Mesenchymal stem cell (in vitro differentiated cells and primary cell): ENCODE measurements around the gene LEMD2. TPM values are rescaled to one million over a fixed set of nuclear protein-coding genes. Genes with fewer than 3 reads are reported as not detected.

ENCODE experiments used
- DNase-seq: peaks from one replicate; pipeline ENCODE4 v3.0.0-alpha.2; 2013
- H2AFZ ChIP-seq: one replicate; pipeline ENCODE4 v1.6.1; 2013; ENCODE audit warnings: low read depth, mild to moderate bottlenecking, control low read depth, inconsistent platforms, low read length, moderate library complexity
- H2AK5ac ChIP-seq: 2 replicates; pipeline ENCODE4 v1.6.1; 2013; ENCODE audit warnings: low read length, moderate library complexity, mild to moderate bottlenecking, inconsistent platforms; ENCODE audit not compliant: severe bottlenecking
- H2BK120ac ChIP-seq: one replicate; pipeline ENCODE4 v1.6.1; 2013; ENCODE audit warnings: low read depth, mild to moderate bottlenecking, inconsistent platforms, low read length, moderate library complexity
- H2BK12ac ChIP-seq, 2 experiments: one replicate each; pipeline ENCODE4 v1.6.1; 2013; ENCODE audit warnings: inconsistent platforms in 2 of 2, low read length in 2 of 2, mild to moderate bottlenecking in 2 of 2, moderate library complexity in 2 of 2, control low read depth in 1 of 2
- H2BK15ac ChIP-seq: one replicate; pipeline ENCODE4 v1.6.1; 2013; ENCODE audit warnings: mild to moderate bottlenecking, low read depth, inconsistent platforms; ENCODE audit not compliant: poor library complexity, severe bottlenecking
- H2BK5ac ChIP-seq: 2 replicates; pipeline ENCODE4 v1.6.1; 2013; ENCODE audit warnings: low read depth, mild to moderate bottlenecking, low read length, control low read depth, inconsistent platforms; ENCODE audit not compliant: poor library complexity, severe bottlenecking
- H3K14ac ChIP-seq, 2 experiments: one replicate each; pipeline ENCODE4 v1.6.1; 2013; ENCODE audit warnings: inconsistent platforms in 2 of 2, low read length in 2 of 2, control low read depth in 1 of 2, mild to moderate bottlenecking in 1 of 2, moderate library complexity in 1 of 2
- H3K18ac ChIP-seq, 2 experiments: one replicate each; pipeline ENCODE4 v1.6.1; 2013; ENCODE audit warnings: inconsistent platforms in 2 of 2, low read length in 2 of 2, control low read depth in 1 of 2, low read depth in 1 of 2, mild to moderate bottlenecking in 1 of 2
- H3K23ac ChIP-seq, 2 experiments: one replicate each; pipeline ENCODE4 v1.6.1; 2013; ENCODE audit warnings: inconsistent platforms in 2 of 2, low read length in 2 of 2, mild to moderate bottlenecking in 2 of 2, moderate library complexity in 2 of 2, control low read depth in 1 of 2
- H3K27ac ChIP-seq: 2 replicates; pipeline ENCODE4 v1.5.1; 2013; ENCODE audit warnings: mild to moderate bottlenecking, moderate library complexity, low read length, control low read depth, inconsistent platforms; ENCODE audit not compliant: poor library complexity, severe bottlenecking
- H3K27me3 ChIP-seq, 2 experiments: 2 replicates each; pipeline versions ENCODE4 v1.6.1 to v1.7.0; 2013; ENCODE audit warnings: low read length in 2 of 2, mild to moderate bottlenecking in 2 of 2, moderate library complexity in 2 of 2, control low read depth in 1 of 2, inconsistent platforms in 1 of 2; ENCODE audit not compliant: control insufficient read depth in 1 of 2, insufficient read depth in 1 of 2
- H3K36me3 ChIP-seq, 2 experiments: 2 replicates each; pipeline versions ENCODE4 v1.6.1 to v1.7.0; 2013; ENCODE audit warnings: low read length in 2 of 2, control low read depth in 1 of 2, inconsistent platforms in 1 of 2, low read depth in 1 of 2, mild to moderate bottlenecking in 1 of 2; ENCODE audit not compliant: insufficient read depth in 2 of 2, control insufficient read depth in 1 of 2
- H3K4ac ChIP-seq, 2 experiments: one replicate each; pipeline ENCODE4 v1.6.1; 2013; ENCODE audit warnings: inconsistent platforms in 2 of 2, low read length in 2 of 2, mild to moderate bottlenecking in 2 of 2, moderate library complexity in 2 of 2, control low read depth in 1 of 2, low read depth in 1 of 2
- H3K4me1 ChIP-seq: 2 replicates; pipeline ENCODE4 v1.6.1; 2013; ENCODE audit warnings: low read depth, low read length, control low read depth; ENCODE audit not compliant: control insufficient read depth, insufficient read depth
- H3K4me2 ChIP-seq: 2 replicates; pipeline ENCODE4 v1.6.1; 2013; ENCODE audit warnings: low read length, mild to moderate bottlenecking, inconsistent platforms; ENCODE audit not compliant: poor library complexity, severe bottlenecking
- H3K4me3 ChIP-seq, 2 experiments: 2 replicates each; pipeline versions ENCODE4 v1.5.1 to v1.7.0; 2013; ENCODE audit warnings: low read length in 2 of 2, mild to moderate bottlenecking in 2 of 2, control low read depth in 1 of 2, low read depth in 1 of 2; ENCODE audit not compliant: insufficient read depth in 1 of 2
- H3K79me1 ChIP-seq: replicated peaks from 2 replicates; pipeline ENCODE4 v1.6.1; 2013; ENCODE audit warnings: mild to moderate bottlenecking, control low read depth, low read length, inconsistent platforms; ENCODE audit not compliant: poor library complexity, severe bottlenecking
- H3K9ac ChIP-seq: 2 replicates; pipeline ENCODE4 v1.7.0; 2013; ENCODE audit warnings: mild to moderate bottlenecking, low read length, moderate library complexity
- H3K9me3 ChIP-seq: 2 replicates; pipeline ENCODE4 v1.7.0; 2013; ENCODE audit warnings: mild to moderate bottlenecking, low read length; ENCODE audit not compliant: control insufficient read depth
- H4K8ac ChIP-seq: one replicate; pipeline ENCODE4 v1.6.1; 2013; ENCODE audit warnings: inconsistent platforms, mild to moderate bottlenecking, low read length, moderate library complexity
- H4K91ac ChIP-seq: one replicate; pipeline ENCODE4 v1.6.1; 2013; ENCODE audit warnings: mild to moderate bottlenecking, low read length, inconsistent platforms
- WGBS: methylation state at CpG from one replicate; pipeline ENCODE4 v1.1.7; 2013; ENCODE audit warnings: mixed read lengths; 5-methylcytosine and 5-hydroxymethylcytosine counted together
- polyA plus RNA-seq, 2 experiments: library from polyadenylated mRNA; stranded (reverse); fragments of 200-250 nt; gene quantifications; one replicate each; pipeline ENCODE4 v1.2.3, GENCODE V29; 2013

Gene LEMD2
- 37.2 TPM for polyA plus RNA-seq (2013, experiment 1 of 2)
- 35.9 TPM for polyA plus RNA-seq (2013, experiment 2 of 2)

DNA sequence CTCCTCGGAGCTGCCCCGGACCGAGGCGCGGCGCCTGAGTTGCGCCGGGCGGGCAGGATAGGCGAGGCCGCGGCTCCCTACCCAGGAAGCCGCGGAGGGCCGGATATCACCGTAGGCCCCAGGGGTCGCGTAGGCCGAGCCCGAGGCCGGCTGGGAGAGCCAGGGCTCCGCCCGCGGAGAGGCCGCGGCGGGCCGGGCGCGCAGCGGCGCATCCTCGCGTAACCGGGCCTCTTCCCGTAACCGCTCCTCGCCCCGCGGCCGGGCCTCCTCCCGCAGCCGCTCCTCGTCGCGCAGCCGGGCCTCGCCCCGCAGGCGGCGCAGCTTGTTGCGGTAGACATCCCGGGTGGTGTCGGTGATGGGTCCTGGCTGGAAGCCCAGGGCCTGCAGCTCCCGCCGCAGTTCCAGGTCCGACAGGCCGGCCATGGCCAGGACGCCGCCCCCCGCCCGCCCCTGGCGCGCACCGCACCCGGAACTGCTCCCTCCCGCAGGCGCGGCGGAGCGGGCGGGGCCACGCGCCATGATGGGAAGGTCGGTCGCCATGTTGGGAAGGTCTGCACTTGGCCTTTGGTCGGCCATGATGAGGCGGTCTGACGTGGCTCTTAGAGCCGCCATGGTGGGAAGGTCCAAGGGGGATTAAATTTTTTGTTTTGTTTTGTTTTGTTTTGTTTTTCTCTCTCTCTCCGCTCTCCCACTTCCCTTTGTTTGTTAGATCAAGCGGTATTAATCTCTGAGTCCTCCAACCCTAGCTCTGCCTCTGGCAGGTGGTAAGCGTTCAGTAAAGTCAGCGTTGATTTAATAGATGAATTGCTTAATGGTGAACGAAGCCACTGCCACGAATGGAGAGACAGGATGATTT lies at the start of gene LEMD2:
Gene LEMD2, minus strand, starts transcription at position 437 of the 856 bp plus-strand sequence. Its CDS starts 14 bp downstream, at position 423.
- 6% methylated on average over 56 of the region's 86 CpGs for WGBS
- H3K9ac ChIP-seq, result peak within 1 kb of the TSS; percentile 94
- H3K79me1 ChIP-seq, result peaks cover 23% of the 10 kb centered on the region
- peak within 1 kb of the TSS; percentile 94 for H4K91ac ChIP-seq
- H2BK12ac ChIP-seq, result peak within 1 kb of the TSS in 1 of 2 experiments; percentile 81
- H3K4me3 ChIP-seq, result peak within 1 kb of the TSS; percentile 84 to 93
- peaks cover 0 to 15% of the 10 kb centered on the region in 2 experiments for H3K27me3 ChIP-seq
- DNase-seq, result peak; percentile 93
- H3K4me2 ChIP-seq, result peak within 1 kb of the TSS; percentile 66
- H2BK15ac ChIP-seq, result peak within 1 kb of the TSS; percentile 88
- peak within 1 kb of the TSS; percentile 71 for H3K27ac ChIP-seq
- H3K9me3 ChIP-seq, result no peaks in the 10 kb centered on the region
- peak within 1 kb of the TSS; percentile 97 to 99 for H3K18ac ChIP-seq
- H3K23ac ChIP-seq, result peak within 1 kb of the TSS in 1 of 2 experiments; percentile 87
- peak within 1 kb of the TSS; percentile 96 for H4K8ac ChIP-seq
- H3K36me3 ChIP-seq, result peaks cover 15 to 20% of the 10 kb centered on the region in 2 experiments
- H2BK120ac ChIP-seq, result peak within 1 kb of the TSS; percentile 89
- peaks cover 24% of the 10 kb centered on the region for H3K4me1 ChIP-seq
- H3K4ac ChIP-seq, result peak within 1 kb of the TSS; percentile 91 to 99
- peak within 1 kb of the TSS in 1 of 2 experiments; percentile 98 for H3K14ac ChIP-seq
- H2BK5ac ChIP-seq, result peak within 1 kb of the TSS; percentile 92
- H2AK5ac ChIP-seq, result peak within 1 kb of the TSS; percentile 61
- H2AFZ ChIP-seq, result peak within 1 kb of the TSS; percentile 88

- H4K8ac ChIP-seq, result peak overlapping the region; percentile 92
- no peaks in the 10 kb centered on the region for H3K36me3 ChIP-seq
- H2BK12ac ChIP-seq, result peak overlapping the region; percentile 64 to 100
- no peak overlapping the region for H3K27ac ChIP-seq
- peak overlapping the region in 1 of 2 experiments; percentile 61 for H3K14ac ChIP-seq
- DNase-seq, result peak; percentile 64
- peak overlapping the region; percentile 99 for H3K18ac ChIP-seq
- no peaks in the 10 kb centered on the region for H3K79me1 ChIP-seq
- no peaks in the 10 kb centered on the region for H3K27me3 ChIP-seq
- no peak overlapping the region for H2BK5ac ChIP-seq
- H3K4me3 ChIP-seq, result no peak overlapping the region
- peak overlapping the region; percentile 83 for H2AFZ ChIP-seq
- no peaks in the 10 kb centered on the region for H3K9me3 ChIP-seq
- peaks cover 34% of the 10 kb centered on the region for H3K4me1 ChIP-seq
- peak overlapping the region; percentile 95 for H4K91ac ChIP-seq
- no peak overlapping the region for H3K23ac ChIP-seq
- H2AK5ac ChIP-seq, result no peak overlapping the region
- no peak overlapping the region for H3K4me2 ChIP-seq
- H2BK120ac ChIP-seq, result peak overlapping the region; percentile 96
- peak overlapping the region; percentile 34 for H3K9ac ChIP-seq
- H3K4ac ChIP-seq, result peak overlapping the region; percentile 69 to 82
- 24% methylated on average over 12 of the region's 12 CpGs for WGBS
- peak overlapping the region; percentile 44 for H2BK15ac ChIP-seq
Observed at GRCh38 chr6:33837971-33838665, 49.2 kb upstream of the LEMD2 start.

DNA sequence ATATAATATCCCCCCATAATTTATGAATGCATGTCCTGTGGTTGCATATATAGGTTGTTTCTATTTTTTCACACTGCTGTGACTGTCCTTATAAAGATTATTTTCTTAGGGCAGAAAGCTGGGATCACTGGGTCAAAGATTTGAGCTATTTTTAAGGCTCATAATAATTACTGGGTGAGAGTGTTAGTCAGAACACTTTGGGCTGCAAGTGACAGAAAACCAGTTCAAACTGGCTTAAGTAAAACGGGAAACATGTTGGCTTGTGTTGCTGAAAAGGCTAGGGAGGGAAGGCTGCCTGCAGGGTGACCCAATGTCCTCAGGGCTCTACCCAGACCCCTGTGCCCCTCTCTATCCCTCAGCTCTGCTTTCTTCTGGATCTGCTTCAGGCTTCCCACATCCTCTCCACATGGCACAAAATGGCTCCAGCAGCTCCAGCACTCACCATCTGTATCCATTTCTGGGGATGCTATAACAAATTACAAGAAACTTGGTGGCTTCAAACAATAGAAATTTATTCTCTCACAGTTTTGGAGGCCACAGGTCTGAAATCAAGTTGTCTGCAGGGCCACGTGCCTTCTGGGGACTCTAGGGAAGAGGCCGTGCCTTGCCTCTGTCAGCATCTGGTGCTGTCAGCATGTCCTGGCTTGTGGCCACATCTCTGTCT lies 48.0 kb upstream of the LEMD2 start:
- H2AFZ ChIP-seq, result no peak overlapping the region
- H3K27ac ChIP-seq, result no peak overlapping the region
- H3K4me3 ChIP-seq, result no peak overlapping the region
- H2BK12ac ChIP-seq, result peak overlapping the region; percentile 0 to 92
- H2AK5ac ChIP-seq, result no peak overlapping the region
- no peak overlapping the region for H2BK5ac ChIP-seq
- no peak overlapping the region for H2BK15ac ChIP-seq
- H3K4me2 ChIP-seq, result no peak overlapping the region
- peaks cover 34% of the 10 kb centered on the region for H3K4me1 ChIP-seq
- H3K9me3 ChIP-seq, result no peaks in the 10 kb centered on the region
- H4K91ac ChIP-seq, result no peak overlapping the region
- no peak overlapping the region for H3K9ac ChIP-seq
- H3K18ac ChIP-seq, result peak overlapping the region in 1 of 2 experiments; percentile 42
- no peaks in the 10 kb centered on the region for H3K79me1 ChIP-seq
- 94% methylated on average over 3 of the region's 3 CpGs for WGBS
- no peak overlapping the region for H4K8ac ChIP-seq
- H3K36me3 ChIP-seq, result no peaks in the 10 kb centered on the region
- H2BK120ac ChIP-seq, result no peak overlapping the region
- H3K27me3 ChIP-seq, result no peaks in the 10 kb centered on the region
- no peak overlapping the region for H3K4ac ChIP-seq
- H3K14ac ChIP-seq, result no peak overlapping the region
- no peak for DNase-seq
- no peak overlapping the region for H3K23ac ChIP-seq
